HG03159 (cell line): ENCODE measurements around the gene TMEM256.

Experiments used
- ATAC-seq: cut with Tn5 transposase; IDR thresholded peaks from one replicate; pipeline ENCODE4 v1.9.1; 2021; ENCODE audit warnings: mild to moderate bottlenecking, moderate library complexity; ENCODE audit not compliant: unreplicated experiment

TMEM256 gene

DNA sequence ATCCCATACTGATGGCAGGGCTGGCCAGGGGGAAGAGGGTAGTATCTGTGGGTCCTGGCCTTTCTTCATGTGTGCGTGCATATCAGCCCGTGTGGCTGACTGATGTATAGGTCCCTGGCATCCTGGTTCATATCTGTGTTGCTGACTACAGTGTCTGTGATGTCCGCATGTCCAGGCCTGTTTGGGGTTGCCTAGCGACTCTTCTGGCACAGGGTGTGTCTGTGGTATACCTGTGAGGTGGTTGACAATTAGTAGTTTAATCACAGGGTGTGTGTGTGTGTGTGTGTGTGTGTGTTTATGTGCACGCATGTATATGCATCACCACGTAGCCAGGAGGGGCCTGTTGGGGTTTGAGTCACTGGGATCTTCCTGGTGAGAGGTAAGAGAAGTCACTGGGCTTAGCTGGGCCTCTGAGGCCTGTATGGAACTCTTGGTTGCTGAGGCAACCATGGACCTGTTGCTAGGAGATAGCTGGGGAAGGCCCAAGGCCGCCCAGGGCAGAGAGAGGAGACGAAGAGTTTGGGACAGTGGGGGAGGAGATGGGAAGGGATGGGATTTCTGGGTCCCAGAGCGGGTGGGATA, 49.5 kb downstream of the TMEM256 start:
- ATAC-seq, result no peak
